Measurements from ENCODE around the gene AK1.

The AK1 gene

DNA sequence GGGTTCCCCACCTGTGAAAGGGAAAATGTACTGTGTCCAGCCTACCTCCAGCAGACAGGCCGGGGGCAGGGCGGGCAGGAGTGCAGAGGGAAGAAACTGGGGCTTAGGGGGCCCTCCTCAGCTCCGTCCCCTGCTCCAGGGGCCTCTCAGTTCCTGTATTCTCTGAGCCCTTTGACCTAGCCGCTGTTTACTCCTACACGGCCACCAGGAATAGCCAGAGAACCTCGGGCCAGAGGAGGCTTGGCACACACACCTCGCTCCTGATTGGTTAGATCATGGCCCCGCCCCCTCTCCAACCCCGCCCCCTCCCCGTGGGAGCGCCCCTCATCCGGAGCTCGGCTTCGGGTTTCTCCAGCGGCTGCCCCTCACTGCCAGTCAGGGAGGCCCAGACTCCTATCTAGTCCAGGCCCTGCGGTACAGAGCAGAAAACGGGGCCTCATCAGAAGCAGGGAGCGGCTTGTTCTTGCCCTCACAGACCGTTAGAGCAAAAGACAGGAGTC, 19.8 kb upstream of the AK1 start:
- Histone ChIP-seq H3K36me3 (ENCODE audit: control insufficient read depth, insufficient read depth, low read length) (peaks cover 19% of the 10 kb centered on the region; the same call in 1 of the 2 replicates), H3K4me3 (ENCODE audit: low read length) (no peak overlapping the region), H3K9me3 (ENCODE audit: control insufficient read depth, insufficient read depth, low read length) (no peaks in the 10 kb centered on the region), H3K27me3 (ENCODE audit: control insufficient read depth, insufficient read depth, low read length) (no peaks in the 10 kb centered on the region), H3K27ac (ENCODE audit: low read length) (no peak overlapping the region), H3K4me1 (ENCODE audit: control insufficient read depth, insufficient read depth, low read length) (peaks cover 4% of the 10 kb centered on the region)
- WGBS (ENCODE audit: insufficient coverage, insufficient read length): no CpG with 5 or more reads among the region's 19 CpGs
- no peak for DNase-seq (ENCODE audit: low read depth, low spot score)

DNA sequence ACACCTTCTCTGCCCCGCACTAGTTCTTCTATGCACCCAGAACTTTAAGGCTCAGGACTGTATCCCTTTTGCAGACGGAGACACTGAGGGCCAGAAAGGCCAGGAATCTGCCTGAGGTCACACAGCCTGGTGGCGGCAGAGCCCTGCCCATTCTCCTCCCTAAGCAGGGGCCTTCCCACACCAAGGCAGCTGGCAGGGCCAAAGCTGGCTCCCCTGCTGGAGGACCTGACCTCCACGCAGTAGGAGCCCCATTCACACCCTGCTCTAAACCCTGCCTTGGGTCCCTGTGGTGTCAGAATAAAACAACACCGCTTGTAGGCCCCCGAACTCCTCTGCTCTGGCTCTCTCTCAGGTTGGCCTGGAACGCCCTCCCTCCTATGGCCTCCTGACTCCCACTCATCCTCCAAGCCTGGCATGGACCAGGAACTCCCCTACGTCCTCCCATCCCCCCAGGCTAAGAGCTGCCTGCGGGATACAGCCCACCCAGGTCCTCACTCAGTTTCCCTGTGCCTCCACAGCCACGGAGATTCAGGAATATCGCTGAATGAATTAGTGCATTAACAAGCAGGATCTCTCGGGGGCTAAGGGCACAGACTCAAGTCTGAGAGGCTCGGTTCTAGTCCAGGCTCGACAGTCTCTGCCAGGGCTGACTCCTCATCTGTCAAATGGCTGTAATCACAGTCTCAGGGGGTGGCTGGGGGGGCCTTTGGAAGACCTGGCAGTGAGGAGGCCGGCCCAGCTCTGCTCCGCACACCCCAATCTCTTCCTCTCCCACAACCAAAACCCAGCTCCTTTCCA, 19.1 kb upstream of the AK1 start:
- peaks cover 4% of the 10 kb centered on the region for H3K4me1 ChIP-seq (ENCODE audit: control insufficient read depth, insufficient read depth, low read length)
- DNase-seq (ENCODE audit: low read depth, low spot score): no peak
- H3K4me3 ChIP-seq (ENCODE audit: low read length): no peak overlapping the region
- H3K27me3 ChIP-seq (ENCODE audit: control insufficient read depth, insufficient read depth, low read length): no peaks in the 10 kb centered on the region
- no peak overlapping the region for H3K27ac ChIP-seq (ENCODE audit: low read length)
- peaks cover 19% of the 10 kb centered on the region; the same call in 1 of the 2 replicates for H3K36me3 ChIP-seq (ENCODE audit: control insufficient read depth, insufficient read depth, low read length)
- no CpG with 5 or more reads among the region's 16 CpGs for WGBS (ENCODE audit: insufficient coverage, insufficient read length)
- no peaks in the 10 kb centered on the region for H3K9me3 ChIP-seq (ENCODE audit: control insufficient read depth, insufficient read depth, low read length)

DNA sequence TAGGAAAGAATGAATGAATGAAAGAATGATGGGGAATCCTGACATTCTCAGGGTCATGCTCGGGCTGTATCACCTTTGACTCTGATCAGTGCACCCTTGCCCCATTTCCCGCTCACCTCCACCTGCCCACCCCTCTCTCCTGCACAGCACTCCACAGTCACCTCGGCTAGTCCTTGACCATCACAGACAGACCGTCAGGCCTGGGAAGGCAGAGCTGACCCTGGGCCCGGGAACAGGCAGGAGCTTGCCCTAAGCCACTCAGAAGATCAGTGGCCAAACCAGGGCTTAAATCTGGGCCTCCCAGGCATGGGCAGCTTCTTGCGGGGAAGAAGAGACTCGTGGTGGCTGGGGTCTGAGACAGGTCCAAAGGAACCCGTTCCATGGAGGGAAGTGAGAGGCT, 18.3 kb upstream of the AK1 start:
- no peak overlapping the region for H3K27ac ChIP-seq (ENCODE audit: low read length)
- H3K27me3 ChIP-seq (ENCODE audit: control insufficient read depth, insufficient read depth, low read length): no peaks in the 10 kb centered on the region
- H3K9me3 ChIP-seq (ENCODE audit: control insufficient read depth, insufficient read depth, low read length): no peaks in the 10 kb centered on the region
- DNase-seq (ENCODE audit: low read depth, low spot score): no peak
- no CpG with 5 or more reads among the region's 8 CpGs for WGBS (ENCODE audit: insufficient coverage, insufficient read length)
- peaks cover 4% of the 10 kb centered on the region for H3K4me1 ChIP-seq (ENCODE audit: control insufficient read depth, insufficient read depth, low read length)
- H3K36me3 ChIP-seq (ENCODE audit: control insufficient read depth, insufficient read depth, low read length): peaks cover 21% of the 10 kb centered on the region
- H3K4me3 ChIP-seq (ENCODE audit: low read length): no peak overlapping the region

DNA sequence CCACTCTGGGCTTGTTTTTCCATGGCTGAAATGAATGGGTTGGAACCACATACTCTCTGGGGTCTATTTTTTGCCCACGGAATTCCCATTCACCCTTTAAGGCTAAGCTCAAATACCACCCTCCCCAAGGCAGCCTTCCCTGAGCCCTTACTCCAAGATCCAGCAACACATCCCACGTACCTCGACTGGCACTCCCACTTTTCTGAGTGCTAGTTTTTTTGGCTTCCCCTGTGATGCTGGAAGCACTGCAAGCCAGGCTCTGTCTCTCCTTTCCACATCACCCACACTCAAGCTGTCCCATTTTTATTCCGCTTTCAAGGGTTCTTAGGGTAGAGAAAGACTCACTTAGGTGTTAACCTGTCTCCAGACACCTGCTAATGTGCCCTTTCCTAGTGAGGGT, 15.9 kb upstream of the AK1 start:
- Histone ChIP-seq H3K4me1 (ENCODE audit: control insufficient read depth, insufficient read depth, low read length) (peaks cover 2% of the 10 kb centered on the region), H3K27me3 (ENCODE audit: control insufficient read depth, insufficient read depth, low read length) (no peaks in the 10 kb centered on the region), H3K9me3 (ENCODE audit: control insufficient read depth, insufficient read depth, low read length) (no peaks in the 10 kb centered on the region), H3K36me3 (ENCODE audit: control insufficient read depth, insufficient read depth, low read length) (peaks cover 29% of the 10 kb centered on the region), H3K4me3 (ENCODE audit: low read length) (no peak overlapping the region), H3K27ac (ENCODE audit: low read length) (no peak overlapping the region)
- no peak for DNase-seq (ENCODE audit: low read depth, low spot score)
- WGBS (ENCODE audit: insufficient coverage, insufficient read length): no CpG with 5 or more reads among the region's 4 CpGs

DNA sequence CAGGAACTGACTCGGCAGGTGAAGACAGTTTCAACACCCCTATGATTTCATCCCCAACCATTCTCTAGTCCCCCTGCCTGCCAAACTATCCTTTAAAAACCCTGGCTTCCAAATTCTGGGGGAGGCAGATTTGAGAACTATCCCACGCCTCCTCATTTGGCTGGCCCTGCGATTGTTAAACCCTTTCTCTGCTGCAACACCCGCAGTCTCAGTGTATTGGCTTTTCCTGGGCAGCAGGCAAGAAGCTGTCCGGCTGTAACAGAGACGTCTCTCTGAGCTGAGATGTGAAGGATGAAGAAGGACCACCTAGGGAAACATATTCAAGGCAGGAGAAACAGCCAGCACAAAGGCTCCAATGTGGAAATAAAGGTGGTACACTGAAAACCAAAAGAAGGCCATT, 15.4 kb upstream of the AK1 start:
- Histone ChIP-seq H3K36me3 (ENCODE audit: control insufficient read depth, insufficient read depth, low read length) (peaks cover 29% of the 10 kb centered on the region), H3K27ac (ENCODE audit: low read length) (no peak overlapping the region), H3K4me3 (ENCODE audit: low read length) (no peak overlapping the region), H3K9me3 (ENCODE audit: control insufficient read depth, insufficient read depth, low read length) (no peaks in the 10 kb centered on the region), H3K27me3 (ENCODE audit: control insufficient read depth, insufficient read depth, low read length) (no peaks in the 10 kb centered on the region), H3K4me1 (ENCODE audit: control insufficient read depth, insufficient read depth, low read length) (peaks cover 2% of the 10 kb centered on the region)
- WGBS (ENCODE audit: insufficient coverage, insufficient read length): no CpG with 5 or more reads among the region's 6 CpGs
- DNase-seq (ENCODE audit: low read depth, low spot score): no peak

DNA sequence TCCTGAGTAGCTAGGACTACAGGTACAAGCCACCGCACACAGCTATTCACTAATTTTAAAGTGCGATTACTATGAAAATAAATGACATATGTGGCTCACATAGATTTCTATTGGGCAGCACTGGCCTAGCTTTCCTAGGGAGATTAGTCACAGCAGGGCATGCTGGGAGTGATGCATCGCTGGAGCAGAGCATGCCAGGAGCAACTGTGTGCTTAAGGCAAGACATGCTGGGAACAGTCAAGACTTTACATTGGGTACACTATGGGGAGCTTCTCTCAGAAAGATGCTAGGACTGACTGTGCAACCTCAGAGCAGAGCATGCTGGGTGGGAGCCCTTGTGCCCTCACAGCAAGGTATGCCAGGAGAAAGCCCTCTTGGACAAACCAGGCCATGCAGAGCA, 12.6 kb upstream of the AK1 start:
- no peaks in the 10 kb centered on the region for H3K4me1 ChIP-seq (ENCODE audit: control insufficient read depth, insufficient read depth, low read length)
- no peak for DNase-seq (ENCODE audit: low read depth, low spot score)
- H3K27ac ChIP-seq (ENCODE audit: low read length): no peak overlapping the region
- H3K27me3 ChIP-seq (ENCODE audit: control insufficient read depth, insufficient read depth, low read length): no peaks in the 10 kb centered on the region
- H3K36me3 ChIP-seq (ENCODE audit: control insufficient read depth, insufficient read depth, low read length): peaks cover 37% of the 10 kb centered on the region
- WGBS (ENCODE audit: insufficient coverage, insufficient read length): no CpG with 5 or more reads among the region's 3 CpGs
- no peaks in the 10 kb centered on the region for H3K9me3 ChIP-seq (ENCODE audit: control insufficient read depth, insufficient read depth, low read length)
- no peak overlapping the region for H3K4me3 ChIP-seq (ENCODE audit: low read length)

DNA sequence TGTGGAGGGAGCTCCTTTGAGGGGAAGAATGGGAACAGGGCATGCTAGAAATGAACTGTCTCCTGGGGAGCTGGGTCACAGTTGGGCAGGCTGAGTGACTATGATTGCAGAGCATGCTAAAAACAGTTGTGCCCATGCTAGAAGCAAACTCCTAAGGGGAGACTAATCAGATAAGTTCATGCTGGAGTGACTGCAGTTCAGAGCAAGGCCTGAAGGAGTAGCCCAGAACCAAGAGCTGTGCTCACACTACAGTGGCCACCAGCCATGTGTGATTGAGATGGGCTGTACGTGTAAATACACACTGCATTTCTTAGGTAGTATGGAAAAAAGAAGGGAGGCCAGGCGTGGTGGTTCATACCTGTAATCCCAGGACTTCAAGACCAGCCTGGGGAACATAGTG, 10.3 kb upstream of the AK1 start:
- no peak overlapping the region for H3K27ac ChIP-seq (ENCODE audit: low read length)
- no peaks in the 10 kb centered on the region for H3K27me3 ChIP-seq (ENCODE audit: control insufficient read depth, insufficient read depth, low read length)
- H3K9me3 ChIP-seq (ENCODE audit: control insufficient read depth, insufficient read depth, low read length): no peaks in the 10 kb centered on the region
- H3K4me3 ChIP-seq (ENCODE audit: low read length): no peak overlapping the region
- DNase-seq (ENCODE audit: low read depth, low spot score): no peak
- H3K4me1 ChIP-seq (ENCODE audit: control insufficient read depth, insufficient read depth, low read length): no peaks in the 10 kb centered on the region
- no CpG with 5 or more reads among the region's 2 CpGs for WGBS (ENCODE audit: insufficient coverage, insufficient read length)
- H3K36me3 ChIP-seq (ENCODE audit: control insufficient read depth, insufficient read depth, low read length): peaks cover 23% of the 10 kb centered on the region

DNA sequence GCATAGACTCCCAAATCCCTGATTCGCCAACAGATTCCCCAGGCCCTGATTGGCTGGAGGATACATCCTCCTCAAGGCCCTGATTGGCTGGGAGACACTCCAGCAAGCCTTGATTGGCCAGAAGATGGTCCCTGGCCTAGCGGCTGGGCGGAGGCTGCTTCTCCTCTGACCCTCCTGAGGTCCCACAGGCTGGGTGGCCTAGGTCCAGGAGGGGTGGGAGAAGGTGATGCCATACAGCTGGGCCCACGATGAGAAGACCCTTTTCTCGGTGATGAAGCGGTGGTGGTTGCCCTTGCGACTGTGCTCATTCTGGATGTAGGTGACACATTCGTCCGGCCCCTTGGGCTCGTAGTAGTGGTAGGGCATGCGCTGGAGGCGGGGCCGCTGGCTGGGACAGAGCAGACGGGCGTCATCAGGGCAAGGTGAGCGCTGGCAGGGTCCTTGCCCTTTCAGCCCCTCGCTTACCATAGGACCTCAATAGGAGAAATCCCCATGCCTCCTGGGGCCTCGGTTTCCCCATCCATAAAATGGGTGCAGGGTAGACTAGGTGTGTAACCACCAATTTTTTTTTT, 9.0 kb upstream of the AK1 start:
- no peaks in the 10 kb centered on the region for H3K9me3 ChIP-seq (ENCODE audit: control insufficient read depth, insufficient read depth, low read length)
- no peak for DNase-seq (ENCODE audit: low read depth, low spot score)
- peaks cover 23% of the 10 kb centered on the region for H3K36me3 ChIP-seq (ENCODE audit: control insufficient read depth, insufficient read depth, low read length)
- H3K4me3 ChIP-seq (ENCODE audit: low read length): no peak overlapping the region
- H3K4me1 ChIP-seq (ENCODE audit: control insufficient read depth, insufficient read depth, low read length): no peaks in the 10 kb centered on the region
- no CpG with 5 or more reads among the region's 18 CpGs for whole genome bisulfite sequencing (ENCODE audit: insufficient coverage, insufficient read length)
- H3K27ac ChIP-seq (ENCODE audit: low read length): no peak overlapping the region
- H3K27me3 ChIP-seq (ENCODE audit: control insufficient read depth, insufficient read depth, low read length): no peaks in the 10 kb centered on the region

DNA sequence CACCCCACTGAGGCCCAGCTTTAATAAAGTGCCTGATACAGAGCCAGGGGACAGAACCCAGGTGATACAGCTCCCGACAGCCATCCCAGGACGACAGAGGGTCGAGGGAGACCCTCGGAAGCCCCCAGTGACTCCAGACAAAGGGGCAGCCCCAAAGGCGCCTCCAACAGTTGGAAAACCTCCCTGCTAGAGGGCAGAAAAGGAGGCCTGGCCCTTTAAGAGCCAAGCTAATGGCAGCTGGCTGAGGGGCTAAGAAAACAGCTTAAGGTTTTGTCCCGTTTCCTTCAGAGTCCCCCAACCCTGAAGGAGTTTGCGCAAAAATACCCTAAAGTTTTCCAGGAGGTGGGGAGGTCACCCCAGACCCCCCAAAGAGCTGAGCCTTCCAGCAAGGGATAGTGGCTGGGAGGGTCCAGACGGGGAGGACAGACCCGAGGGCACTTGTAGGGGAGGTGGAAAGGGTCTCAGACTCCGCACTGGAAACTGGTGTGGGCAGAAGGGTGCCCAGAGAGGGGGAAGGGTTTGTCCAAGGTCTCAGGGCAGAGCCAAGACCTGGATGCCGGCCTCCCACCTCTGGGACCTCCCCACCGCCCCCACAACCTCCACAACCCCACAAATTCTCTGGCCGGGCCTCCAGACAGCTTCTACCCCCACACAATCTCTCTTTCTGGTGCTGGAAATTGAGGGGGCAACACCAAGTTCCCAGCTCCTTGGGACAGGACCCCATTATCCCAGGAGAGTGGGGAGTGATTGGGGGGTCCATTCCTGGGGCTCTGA, 8.2 kb upstream of the AK1 start:
- Histone ChIP-seq H3K9me3 (ENCODE audit: control insufficient read depth, insufficient read depth, low read length) (no peaks in the 10 kb centered on the region), H3K4me1 (ENCODE audit: control insufficient read depth, insufficient read depth, low read length) (no peaks in the 10 kb centered on the region), H3K27ac (ENCODE audit: low read length) (no peak overlapping the region), H3K36me3 (ENCODE audit: control insufficient read depth, insufficient read depth, low read length) (peaks cover 19% of the 10 kb centered on the region), H3K27me3 (ENCODE audit: control insufficient read depth, insufficient read depth, low read length) (no peaks in the 10 kb centered on the region), H3K4me3 (ENCODE audit: low read length) (no peak overlapping the region)
- no peak for DNase-seq (ENCODE audit: low read depth, low spot score)
- WGBS (ENCODE audit: insufficient coverage, insufficient read length): no CpG with 5 or more reads among the region's 13 CpGs

DNA sequence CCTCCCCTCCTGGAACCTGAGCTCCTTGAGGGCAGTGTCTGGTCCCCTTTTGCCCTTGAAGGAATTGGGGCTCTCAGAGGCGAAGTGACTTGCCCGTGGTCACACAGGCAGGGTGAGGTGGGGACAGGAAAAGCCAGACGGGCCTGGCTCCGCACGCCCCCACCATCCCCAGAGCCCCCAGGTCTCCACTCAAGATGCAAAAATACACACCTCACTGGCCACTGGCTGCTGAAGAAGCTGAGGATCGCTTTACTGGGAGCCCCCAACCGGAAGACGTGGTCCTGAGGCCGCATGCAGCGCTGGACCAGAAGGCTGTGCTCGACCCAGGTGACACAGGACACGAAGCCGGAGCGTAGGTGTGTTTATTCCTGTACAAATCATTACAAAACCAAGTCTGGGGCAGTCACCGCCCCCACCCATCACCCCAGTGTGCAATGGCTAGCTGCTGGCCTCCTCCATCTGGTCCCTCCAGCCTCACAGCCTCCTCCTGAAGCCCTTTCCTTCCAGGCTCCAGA, 7.6 kb upstream of the AK1 start:
- DNase-seq (ENCODE audit: low read depth, low spot score): no peak
- no peaks in the 10 kb centered on the region for H3K4me1 ChIP-seq (ENCODE audit: control insufficient read depth, insufficient read depth, low read length)

More for the DNA sequence above, 7.6 kb upstream of the AK1 start:
- H3K36me3 ChIP-seq (ENCODE audit: control insufficient read depth, insufficient read depth, low read length): peaks cover 13% of the 10 kb centered on the region
- H3K27ac ChIP-seq (ENCODE audit: low read length): no peak overlapping the region
- H3K4me3 ChIP-seq (ENCODE audit: low read length): no peak overlapping the region
- no CpG with 5 or more reads among the region's 15 CpGs for WGBS (ENCODE audit: insufficient coverage, insufficient read length)
- no peaks in the 10 kb centered on the region for H3K9me3 ChIP-seq (ENCODE audit: control insufficient read depth, insufficient read depth, low read length)
- H3K27me3 ChIP-seq (ENCODE audit: control insufficient read depth, insufficient read depth, low read length): no peaks in the 10 kb centered on the region

Measured in iPS DF 6.9 (cell line).